Aortic smooth muscle cell (primary cell): Measurements from ENCODE around the gene ARL5A. TPM values are rescaled to one million over a fixed set of nuclear protein-coding genes. Genes with fewer than 3 reads are reported as not detected.

ENCODE experiments used
- total RNA-seq: library from RNA; depleted of rRNA; stranded (reverse); fragments of >200 nt; gene quantifications from 2 replicates; pipeline ENCODE4 v1.2.3, GENCODE V29; 2014

The ARL5A gene, protein sequence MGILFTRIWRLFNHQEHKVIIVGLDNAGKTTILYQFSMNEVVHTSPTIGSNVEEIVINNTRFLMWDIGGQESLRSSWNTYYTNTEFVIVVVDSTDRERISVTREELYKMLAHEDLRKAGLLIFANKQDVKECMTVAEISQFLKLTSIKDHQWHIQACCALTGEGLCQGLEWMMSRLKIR
- 48.7 and 66.3 TPM in 2 replicates for total RNA-seq

GRCh38 chr2:151828143-151828889 lies at the start of gene ARL5A:
Gene ARL5A (minus strand): TSS chr2:151828421. CDS start chr2:151828176, 245 bp downstream.

Other genes starting within 250 kb of the ARL5A start
- 0.53 and 0.62 TPM in 2 replicates for gene NEB, start 93.9 kb downstream of the ARL5A start, total RNA-seq